SW480 (cell line): ENCODE measurements around the gene HOXA13.
A peak's percentile ranks its signal among the peaks of the same experiment; 100 is the strongest.

Experiments used
- DNase-seq: peaks from one replicate; pipeline ENCODE4 v3.0.0-alpha.2; 2016; ENCODE audit warnings: low spot score

The HOXA13 gene

GRCh38 chr7:27170426-27171324 is 29.2 kb downstream of the HOXA13 start:
- DNase-seq, result peak; percentile 68

DNA sequence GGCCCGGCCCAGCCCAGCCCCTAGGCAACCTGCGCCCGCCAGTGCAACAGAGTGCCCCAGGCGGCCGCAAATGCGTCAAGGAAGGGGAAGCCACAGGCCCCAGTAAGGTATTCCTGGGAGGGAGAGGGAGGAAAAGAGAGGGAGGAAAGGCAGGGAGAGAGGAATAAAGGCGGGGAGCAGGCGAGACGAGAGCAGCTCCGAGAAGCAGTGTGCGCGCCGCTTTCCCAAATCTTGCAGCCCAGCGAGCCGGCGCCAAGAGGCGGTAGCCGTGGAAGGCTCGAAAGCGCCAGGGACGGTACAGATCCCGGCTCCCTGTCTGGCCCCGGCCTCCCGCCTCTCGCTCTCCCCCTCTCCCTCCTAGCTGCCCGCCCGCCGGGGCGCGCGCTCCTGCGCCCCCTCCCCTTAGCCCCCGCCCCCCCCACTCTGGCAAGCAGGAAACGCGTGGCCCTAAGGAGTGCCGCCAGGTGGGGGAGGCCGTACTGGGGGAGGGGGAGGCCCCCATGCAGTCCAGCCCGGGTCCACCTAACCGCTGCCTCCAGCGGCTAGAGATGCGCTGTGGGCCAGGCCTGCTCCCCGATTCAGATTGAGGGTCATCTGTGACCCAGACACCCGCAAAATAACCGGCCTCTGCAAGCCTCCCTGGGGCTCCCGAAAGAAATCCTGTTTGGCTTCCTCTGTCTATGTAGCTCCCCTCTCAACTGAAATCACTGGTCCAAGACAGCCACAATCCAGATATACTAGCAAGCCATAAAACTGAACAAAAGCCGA is 30.0 kb downstream of the HOXA13 start:
- DNase-seq, result peak; percentile 77

- peak; percentile 89 for DNase-seq
Observed at GRCh38 chr7:27168265-27168947, 31.5 kb downstream of the HOXA13 start.

- peak; percentile 52 for DNase-seq
Observed at GRCh38 chr7:27167916-27168264, 32.0 kb downstream of the HOXA13 start.

DNA sequence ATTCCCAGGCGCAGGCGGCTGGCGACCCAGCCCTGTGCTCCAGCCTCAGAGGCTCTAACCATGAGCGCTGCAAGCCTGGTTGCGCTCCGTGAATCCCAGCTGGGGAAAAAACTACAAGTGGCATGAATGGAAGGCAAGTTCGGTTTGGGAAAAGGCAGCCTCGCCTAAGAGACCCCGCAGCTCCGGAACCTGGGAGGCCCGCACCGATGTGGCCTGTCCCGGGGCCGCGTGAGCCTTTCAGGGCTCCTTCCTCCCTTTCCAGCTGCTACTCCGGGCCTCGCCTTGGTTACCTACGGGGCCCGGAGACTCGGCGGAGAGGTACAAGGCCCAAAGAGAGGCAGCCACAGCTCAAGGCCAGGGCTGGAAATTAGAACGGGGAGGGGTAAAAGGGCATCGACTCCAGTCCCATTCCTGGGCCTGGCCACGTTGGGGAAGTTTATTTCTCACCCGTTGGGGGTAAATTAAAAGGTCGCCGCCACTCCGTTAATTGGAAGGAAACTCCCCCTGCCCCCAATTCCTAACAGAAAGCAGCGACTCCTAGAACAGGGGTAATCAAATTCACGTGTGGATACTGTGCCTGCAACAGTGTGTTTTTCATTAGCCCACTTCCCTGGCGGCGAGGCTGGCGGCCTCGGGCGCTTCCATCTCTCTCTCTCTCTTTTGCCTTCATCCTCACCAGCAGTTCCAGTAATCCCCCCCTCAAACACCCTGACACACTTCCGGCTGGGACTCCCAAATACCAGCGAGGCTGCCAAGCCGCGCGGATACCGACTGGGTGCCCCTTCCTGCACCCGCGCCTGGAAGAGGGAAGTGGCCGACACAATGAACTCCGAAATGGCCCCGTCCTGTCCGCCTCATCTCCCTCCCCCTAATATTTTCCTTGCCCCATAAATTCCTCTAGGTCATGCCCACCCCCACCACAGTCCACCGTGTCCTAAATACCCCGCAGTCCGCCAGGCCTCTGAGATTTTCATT is 33.1 kb downstream of the HOXA13 start:
- peak; percentile 77 for DNase-seq

- DNase-seq, result peak; percentile 61
Observed at GRCh38 chr7:27165996-27166530, 33.8 kb downstream of the HOXA13 start.

DNA sequence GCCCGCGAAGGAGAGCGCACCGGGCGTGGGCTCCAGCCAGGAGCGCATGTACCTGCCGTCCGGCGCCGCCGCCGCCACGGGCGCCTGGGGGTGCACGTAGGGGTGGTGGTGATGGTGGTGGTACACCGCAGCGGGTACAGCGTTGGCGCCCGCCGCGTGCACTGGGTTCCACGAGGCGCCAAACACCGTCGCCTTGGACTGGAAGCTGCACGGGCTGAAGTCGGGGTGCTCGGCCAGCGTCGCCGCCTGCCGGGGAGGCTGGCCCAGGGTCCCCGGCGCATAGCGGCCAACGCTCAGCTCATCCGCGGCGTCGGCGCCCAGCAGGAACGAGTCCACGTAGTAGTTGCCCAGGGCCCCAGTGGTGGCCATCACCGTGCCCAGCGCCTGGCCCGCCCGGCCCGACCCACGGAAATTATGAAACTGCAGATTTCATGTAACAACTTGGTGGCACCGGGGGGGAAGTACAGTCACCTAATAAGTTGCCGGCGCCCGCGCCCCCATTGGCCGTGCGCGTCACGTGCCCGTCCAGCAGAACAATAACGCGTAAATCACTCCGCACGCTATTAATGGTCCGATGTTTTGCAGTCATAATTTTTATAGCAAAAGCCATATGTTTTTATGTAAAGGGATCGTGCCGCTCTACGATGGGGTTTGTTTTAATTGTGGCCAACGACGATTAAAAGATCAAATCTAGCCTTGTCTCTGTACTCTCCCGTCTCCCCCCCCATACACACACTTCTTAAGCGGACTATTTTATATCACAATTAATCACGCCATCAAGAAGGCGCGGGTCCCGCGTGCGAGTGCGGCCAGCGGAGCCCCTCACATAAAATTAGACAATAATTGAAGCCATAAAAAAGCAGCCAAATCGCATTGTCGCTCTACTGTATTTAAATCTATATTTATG is 34.5 kb downstream of the HOXA13 start, which contains the start of gene HOXA9:
Gene HOXA9, minus strand, starts transcription at position 449 of the 907 bp plus-strand sequence. Its CDS starts 80 bp downstream, at position 369.
- DNase-seq, result peak; percentile 98

- peak; percentile 54 for DNase-seq
Observed at GRCh38 chr7:27164367-27165088, 35.4 kb downstream of the HOXA13 start.

GRCh38 chr7:27164045-27164366 is 35.9 kb downstream of the HOXA13 start:
- DNase-seq, result peak; percentile 36

- DNase-seq, result peak; percentile 17
Observed at GRCh38 chr7:27163288-27164044, 36.4 kb downstream of the HOXA13 start.

DNA sequence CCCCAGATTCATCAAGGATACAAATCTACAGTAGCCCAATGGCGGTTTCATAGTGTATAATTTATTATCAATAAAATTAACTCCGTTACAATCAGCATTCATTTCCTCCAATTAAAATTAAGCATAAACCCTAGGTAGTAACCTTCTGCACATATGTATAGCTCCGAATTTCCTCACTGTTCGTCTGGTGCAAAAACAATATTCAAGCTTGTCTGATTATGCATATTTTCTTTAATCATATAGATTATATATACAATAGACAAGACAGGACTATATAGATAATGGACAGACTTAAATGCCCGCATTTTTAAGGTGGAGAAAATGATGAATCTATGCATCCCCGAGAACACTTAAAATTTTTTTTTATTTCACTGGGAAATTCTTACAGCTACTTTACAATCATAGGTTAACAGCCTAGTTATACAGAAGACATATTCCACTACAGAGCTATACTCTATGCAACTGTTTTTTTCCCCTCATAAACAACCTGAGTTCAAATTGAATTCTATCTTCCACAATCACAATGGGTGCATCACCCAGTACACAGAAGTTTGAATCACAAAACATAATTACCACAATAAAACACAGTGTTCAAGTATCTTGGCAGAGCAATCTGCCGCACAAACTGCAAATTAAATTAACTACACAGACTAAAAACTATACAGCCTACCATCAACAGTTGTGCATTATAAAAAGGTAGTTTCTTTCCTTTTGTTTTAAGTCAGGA is 37.2 kb downstream of the HOXA13 start:
- DNase-seq, result peak; percentile 46

- DNase-seq, result peak; percentile 54
Observed at GRCh38 chr7:27161721-27162560, 38.0 kb downstream of the HOXA13 start.

DNA sequence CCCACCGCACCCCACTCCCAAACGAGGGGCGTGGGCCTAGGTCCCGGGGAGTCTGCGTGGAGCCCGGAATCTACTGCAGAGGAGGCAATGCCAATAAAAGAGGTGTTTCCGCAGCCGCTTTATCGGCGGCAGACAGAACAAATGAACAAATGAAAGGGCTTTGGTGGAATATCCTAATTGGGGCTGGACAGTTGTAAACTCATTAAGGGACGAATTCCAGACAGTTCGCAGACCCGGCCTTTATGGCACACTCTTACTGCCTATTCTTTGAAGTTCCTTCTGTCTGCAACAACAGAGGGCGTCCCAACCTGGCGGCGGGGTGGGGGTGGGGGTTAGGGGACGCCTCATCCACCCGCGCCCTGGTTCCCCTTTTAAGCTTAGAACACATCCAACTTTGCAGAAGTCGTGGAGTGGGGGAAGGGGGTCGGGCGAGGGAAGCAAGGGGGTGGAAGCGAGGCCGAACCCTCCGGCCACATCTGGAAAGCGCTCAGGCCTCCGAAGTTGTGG is 38.6 kb downstream of the HOXA13 start:
- DNase-seq, result peak; percentile 79

GRCh38 chr7:27160546-27161213 is 39.2 kb downstream of the HOXA13 start:
- peak; percentile 90 for DNase-seq

DNA sequence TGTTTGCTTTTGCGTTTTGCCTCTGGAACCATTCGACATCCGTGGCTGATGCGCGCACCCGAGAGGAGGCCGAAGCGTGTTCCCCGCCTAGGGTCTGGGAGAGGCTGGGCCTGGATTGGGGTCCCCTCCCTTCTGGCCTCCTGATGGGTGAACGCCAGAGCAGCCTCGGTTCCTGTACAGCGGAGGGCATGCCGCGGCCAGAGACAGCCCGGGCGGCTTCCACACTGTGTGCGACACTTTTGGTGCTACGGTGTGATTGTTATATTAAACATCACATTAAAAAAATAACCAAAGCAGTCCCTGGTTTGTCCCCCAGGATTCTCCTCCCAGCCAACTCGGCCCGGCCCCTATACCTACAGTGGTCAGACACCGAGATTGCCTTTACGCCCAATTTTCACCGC is 39.7 kb downstream of the HOXA13 start:
- no peak for DNase-seq
